ENCODE results near the gene RTCB.

Gene RTCB

GRCh38 chr22:32339190-32340012 lies 72.6 kb downstream of the RTCB start:
- DNase-seq (ENCODE audit: low read depth), result no peak

GRCh38 chr22:32338757-32339156 lies 73.3 kb downstream of the RTCB start:
- no peak for DNase-seq (ENCODE audit: low read depth)

All from stimulated activated CD4-positive, alpha-beta T cell treated with anti-CD3 and anti-CD28 coated beads, Interleukin-2, amount 100 ng/mL, for 4 hours (primary cell).